Activated CD8-positive, alpha-beta T cell treated with anti-CD3 and anti-CD28 coated beads, Interleukin-2, amount 10 ng/mL, durations not matched to agents 7 days and 5 days (primary cell): Measurements from ENCODE around the gene PPY. TPM values are rescaled to one million over a fixed set of nuclear protein-coding genes. Genes with fewer than 3 reads are reported as not detected.

ENCODE experiments used
- ATAC-seq: fragments of 150-1000 bp; cut with Tn5 transposase; one replicate; pipeline ENCODE4 v1.10.0; 2021; ENCODE audit warnings: moderate library complexity
- CTCF ChIA-PET: fragments of 350-600 bp; sonication (Branson Sonifier 250); formaldehyde crosslinking; loops from one replicate; lab custom pipeline; 2021; ENCODE audit warnings: antibody characterized with exemption; lab: Charles Lee
- POLR2A ChIA-PET: fragments of 350-600 bp; sonication (Branson Sonifier 250); formaldehyde crosslinking; loops from one replicate; lab custom pipeline; 2021; ENCODE audit warnings: antibody characterized with exemption; lab: Charles Lee
- DNase-seq: peaks from one replicate; pipeline ENCODE4 v3.0.0-alpha.2; 2020
- H3K27ac Mint-ChIP-seq: one replicate; pipeline ENCODE4 v1.8.0; 2021; ENCODE audit warnings: mild to moderate bottlenecking, mixed read lengths
- H3K27me3 Mint-ChIP-seq: one replicate; pipeline ENCODE4 v1.8.0; 2021; ENCODE audit warnings: low read depth, mixed read lengths
- H3K36me3 Mint-ChIP-seq: one replicate; pipeline ENCODE4 v1.8.0; 2021; ENCODE audit warnings: low read depth, mixed read lengths
- H3K4me1 Mint-ChIP-seq: one replicate; pipeline ENCODE4 v1.8.0; 2021; ENCODE audit warnings: low read depth, mixed read lengths
- H3K4me3 Mint-ChIP-seq: one replicate; pipeline ENCODE4 v1.8.0; 2021; ENCODE audit warnings: mild to moderate bottlenecking, mixed read lengths
- H3K9me3 Mint-ChIP-seq: one replicate; pipeline ENCODE4 v1.8.0; 2022; ENCODE audit warnings: mixed read lengths; ENCODE audit not compliant: insufficient read depth
- total RNA-seq, 2 experiments: library from RNA; stranded (reverse); gene quantifications; one replicate each; pipeline ENCODE4 v1.2.3, GENCODE V29; 2021

The PPY gene
- total RNA-seq, 2 experiments from 2014 or later, result not detected

GRCh38 chr17:43911904-43912303 lies 30.4 kb downstream of the PPY start:
- Mint-ChIP-seq H3K9me3 (no peaks in the 10 kb centered on the region), H3K36me3 (no peaks in the 10 kb centered on the region), H3K4me1 (peaks cover 14% of the 10 kb centered on the region), H3K4me3 (no peak overlapping the region), H3K27me3 (peaks cover 20% of the 10 kb centered on the region), H3K27ac (no peak overlapping the region)
- ATAC-seq (no peak), DNase-seq (no peak)
- POLR2A ChIA-PET, result no interaction called here
- CTCF ChIA-PET, result interaction anchor here (3.9 kb wide), 1 partner anchor 13 kb away, joined by 36 read pairs; no protein-coding TSS in a partner anchor

GRCh38 chr17:43909537-43910231 lies 32.6 kb downstream of the PPY start:
- no peak for ATAC-seq
- H3K36me3 Mint-ChIP-seq, result no peaks in the 10 kb centered on the region
- H3K9me3 Mint-ChIP-seq, result no peaks in the 10 kb centered on the region
- no peak overlapping the region for H3K27ac Mint-ChIP-seq
- H3K4me3 Mint-ChIP-seq, result no peak overlapping the region
- H3K4me1 Mint-ChIP-seq, result peaks cover 13% of the 10 kb centered on the region
- CTCF ChIA-PET, result interaction anchor here (0.8 to 4.2 kb wide), 26 partner anchors 10 to 214 kb away, joined by 3 to 36 read pairs (median 4); partner anchors contain the start of genes HDAC5, NAGS and PPY
- DNase-seq, result no peak
- POLR2A ChIA-PET, result interaction anchor here (0.9 to 1.4 kb wide), 2 partner anchors 9 to 105 kb away, joined by 3 to 5 read pairs; partner anchors contain the start of gene TMEM101
- H3K27me3 Mint-ChIP-seq, result peaks cover 37% of the 10 kb centered on the region

- H3K36me3 Mint-ChIP-seq, result no peaks in the 10 kb centered on the region
- POLR2A ChIA-PET, result interaction anchor here (1.4 kb wide), 1 partner anchor 8 kb away, joined by 5 read pairs; no protein-coding TSS in a partner anchor
- H3K9me3 Mint-ChIP-seq, result no peaks in the 10 kb centered on the region
- CTCF ChIA-PET, result interaction anchor here (0.7 to 4.2 kb wide), 11 partner anchors 9 to 215 kb away, joined by 3 to 36 read pairs (median 4); partner anchors contain the start of genes HDAC5 and PPY
- peaks cover 46% of the 10 kb centered on the region for H3K27me3 Mint-ChIP-seq
- H3K27ac Mint-ChIP-seq, result no peak overlapping the region
- ATAC-seq (peak; percentile 59), DNase-seq (peak; percentile 58)
- peaks cover 13% of the 10 kb centered on the region for H3K4me1 Mint-ChIP-seq
- H3K4me3 Mint-ChIP-seq, result no peak overlapping the region
Measured at GRCh38 chr17:43907998-43908721, 34.1 kb downstream of the PPY start.

- Mint-ChIP-seq H3K4me3 (peak within 1 kb of the TSS; percentile 27), H3K36me3 (no peaks in the 10 kb centered on the region), H3K9me3 (no peaks in the 10 kb centered on the region), H3K27me3 (peaks cover 46% of the 10 kb centered on the region), H3K4me1 (peaks cover 13% of the 10 kb centered on the region), H3K27ac (no peak within 1 kb of the TSS)
- DNase-seq (peak; percentile 50), ATAC-seq (peak; percentile 50)
- ChIA-PET POLR2A (interaction anchor here (0.6 kb wide), 1 partner anchor 1891 kb away, joined by 3 read pairs; no protein-coding TSS in a partner anchor), CTCF (interaction anchor here (1.5 to 4.2 kb wide), 6 partner anchors 9 to 208 kb away, joined by 3 to 36 read pairs (median 6); partner anchors contain the start of gene PPY)
Measured at GRCh38 chr17:43907425-43907981, 34.8 kb downstream of the PPY start, which contains the start of gene MPP2. TSS of gene MPP2 (minus strand) at chr17:43907536. CDS start at chr17:43904460, 3,076 bp downstream.

GRCh38 chr17:43906951-43907424 lies 35.3 kb downstream of the PPY start:
- DNase-seq, result no peak
- Mint-ChIP-seq H3K4me1 (peaks cover 13% of the 10 kb centered on the region), H3K27ac (no peak overlapping the region), H3K36me3 (no peaks in the 10 kb centered on the region), H3K27me3 (peaks cover 46% of the 10 kb centered on the region), H3K4me3 (peak overlapping the region; percentile 27), H3K9me3 (no peaks in the 10 kb centered on the region)
- ATAC-seq, result no peak
- ChIA-PET POLR2A (interaction anchor here (0.6 kb wide), 1 partner anchor 1891 kb away, joined by 3 read pairs; no protein-coding TSS in a partner anchor), CTCF (interaction anchor here (1.7 to 4.2 kb wide), 3 partner anchors 10 to 37 kb away, joined by 3 to 36 read pairs (median 17); partner anchors contain the start of gene PPY)

GRCh38 chr17:43905985-43906852 lies 36.1 kb downstream of the PPY start:
- POLR2A ChIA-PET, result no interaction called here
- ATAC-seq (no peak), DNase-seq (peak; percentile 31)
- no peaks in the 10 kb centered on the region for H3K9me3 Mint-ChIP-seq
- H3K36me3 Mint-ChIP-seq, result no peaks in the 10 kb centered on the region
- peak overlapping the region; percentile 27 for H3K4me3 Mint-ChIP-seq
- H3K4me1 Mint-ChIP-seq, result peaks cover 13% of the 10 kb centered on the region
- no peak overlapping the region for H3K27ac Mint-ChIP-seq
- CTCF ChIA-PET, result interaction anchor here (1.7 to 4.2 kb wide), 3 partner anchors 10 to 38 kb away, joined by 3 to 36 read pairs (median 17); partner anchors contain the start of gene PPY
- H3K27me3 Mint-ChIP-seq, result peaks cover 46% of the 10 kb centered on the region

GRCh38 chr17:43905400-43905984 lies 36.8 kb downstream of the PPY start:
- Mint-ChIP-seq H3K36me3 (no peaks in the 10 kb centered on the region), H3K4me3 (no peak overlapping the region), H3K4me1 (peaks cover 21% of the 10 kb centered on the region), H3K9me3 (no peaks in the 10 kb centered on the region), H3K27ac (no peak overlapping the region), H3K27me3 (peaks cover 46% of the 10 kb centered on the region)
- CTCF ChIA-PET, result no interaction called here
- ATAC-seq (no peak), DNase-seq (no peak)
- POLR2A ChIA-PET, result no interaction called here

- Mint-ChIP-seq H3K9me3 (no peaks in the 10 kb centered on the region), H3K27ac (no peak overlapping the region), H3K36me3 (no peaks in the 10 kb centered on the region), H3K27me3 (peaks cover 33% of the 10 kb centered on the region), H3K4me1 (peaks cover 14% of the 10 kb centered on the region), H3K4me3 (no peak overlapping the region)
- no peak for DNase-seq
- ChIA-PET POLR2A (interaction anchor here (0.9 kb wide), 1 partner anchor 61 kb away, joined by 3 read pairs; no protein-coding TSS in a partner anchor), CTCF (interaction anchor here (1.1 to 1.9 kb wide), 2 partner anchors 12 to 23 kb away, joined by 3 to 5 read pairs; no protein-coding TSS in a partner anchor)
- no peak for ATAC-seq
Measured at GRCh38 chr17:43901861-43902589, 40.3 kb downstream of the PPY start.

- no peaks in the 10 kb centered on the region for H3K36me3 Mint-ChIP-seq
- peaks cover 8% of the 10 kb centered on the region for H3K4me1 Mint-ChIP-seq
- CTCF ChIA-PET, result interaction anchor here (1.1 kb wide), 1 partner anchor 22 kb away, joined by 3 read pairs; no protein-coding TSS in a partner anchor
- no peak overlapping the region for H3K27ac Mint-ChIP-seq
- peaks cover 25% of the 10 kb centered on the region for H3K27me3 Mint-ChIP-seq
- peak overlapping the region; percentile 68 for H3K4me3 Mint-ChIP-seq
- no peaks in the 10 kb centered on the region for H3K9me3 Mint-ChIP-seq
- DNase-seq, result no peak
- POLR2A ChIA-PET, result interaction anchor here (1.1 kb wide), 1 partner anchor 8 kb away, joined by 5 read pairs; no protein-coding TSS in a partner anchor
- ATAC-seq, result peak; percentile 3
Measured at GRCh38 chr17:43900858-43901754, 41.2 kb downstream of the PPY start.
